Pancreas (tissue), 10 donors: ENCODE data around the gene LIG3. TPM values are rescaled to one million over a fixed set of nuclear protein-coding genes. Genes with fewer than 3 reads are reported as not detected.
"Not testable (repeated sequence)": the region's sequence is repeated elsewhere in the genome, so short reads cannot be mapped to it uniquely, and the experiment has no call there.

Experiments used
- ATAC-seq, 4 donors: fragments of 200-7000 bp; cut with Tn5 transposase; one replicate each; pipeline versions ENCODE4 v1.8.0 to v1.9.1; 2020; ENCODE audit warnings: mild to moderate bottlenecking in 4 of 4, moderate library complexity in 4 of 4
- DNase-seq, 6 donors: peaks; one replicate each; pipeline ENCODE4 v3.0.0-alpha.2; 2020
- FAIRE-seq: peaks from 2 replicates; lab custom pipeline; 2012; peaks lifted over from hg19 to GRCh38; lab: Jason Lieb, UNC
- H3K27ac ChIP-seq, 4 donors: fragments of 200-600 bp; sonication (generic); 1 replicate in 3 of 4; 2 replicates in 1 of 4; pipeline versions ENCODE4 v1.5.0 to v1.8.0; 2020
- H3K27me3 ChIP-seq, 4 donors: fragments of 200-600 bp; one replicate each; pipeline ENCODE4 v1.8.0; 2021
- H3K36me3 ChIP-seq, 3 donors: fragments of 200-600 bp; sonication (generic) in 1 of 3; one replicate each; pipeline versions ENCODE4 v1.5.0 to v1.8.0; 2020 to 2021
- H3K4me1 ChIP-seq, 3 donors: fragments of 200-600 bp; one replicate each; pipeline ENCODE4 v1.8.0; 2021
- H3K4me3 ChIP-seq, 4 donors: fragments of 200-600 bp; sonication (generic) in 2 of 4; one replicate each; pipeline versions ENCODE4 v1.5.0 to v1.8.0; 2020 to 2021
- H3K9me3 ChIP-seq, 4 donors: fragments of 200-600 bp; one replicate each; pipeline ENCODE4 v1.8.0; 2021
- WGBS, 2 donors: extraction: QIAGEN DNeasy Blood & Tissue Kit; methylation state at CpG; one replicate each; pipeline ENCODE4 v1.1.7; 2013; 5-methylcytosine and 5-hydroxymethylcytosine counted together
- intact Hi-C, 3 donors: fragments of 100-400 bp; cut with DNase I; formaldehyde crosslinking; loops; one replicate each; pipeline versions ENCODE4 v1.11.1 to v1.14.2; 2022
- polyA plus RNA-seq, 2 donors: library from polyadenylated mRNA; stranded (reverse); fragments of 200-250 nt; gene quantifications; one replicate each; pipeline ENCODE4 v1.2.3, GENCODE V29; 2013
- total RNA-seq, 6 donors: library from RNA; stranded (reverse); fragmentation: NEBNext Ultra II Directional in 4 of 6; extraction: Animal tissue kit (Norgen Biotek cat#: 25700) in 4 of 6; gene quantifications; one replicate each; pipeline versions ENCODE4 v1.2.1 to v1.2.4, GENCODE V29; 2021 to 2023
- TF ChIP-seq, protein P1 (sequence below), 4 donors: fragments of 200-600 bp; sonication (generic) in 3 of 4; IDR thresholded peaks; one replicate each; pipeline versions ENCODE4 v1.5.0 to v1.8.0; 2021; ENCODE audit warnings: antibody characterized with exemption in 4 of 4
- donor health status: healthy with polysubstance abuse.
- donor health status: DM: no; HTN: no; CAD: no; lungs with moderate emphysema.
- donor health status: DM: no; HTN: no; CAD: no.
- donor health status: control.
- donor health status: control.
- donor health status: Bipolar disorder and iron deficiency.
- donor health status: DM: yes; HTN: yes; CAD: no.
- donor health status: DM: no; HTN: no; CAD: no.
- donor health status: DM: no; HTN: no; CAD: no.
- donor health status: DM: yes; HTN: yes; CAD: no.

LIG3 gene
- total and polyA plus RNA-seq, 8 donors: 6.4 to 22.2 (median 16.9) TPM

DNA sequence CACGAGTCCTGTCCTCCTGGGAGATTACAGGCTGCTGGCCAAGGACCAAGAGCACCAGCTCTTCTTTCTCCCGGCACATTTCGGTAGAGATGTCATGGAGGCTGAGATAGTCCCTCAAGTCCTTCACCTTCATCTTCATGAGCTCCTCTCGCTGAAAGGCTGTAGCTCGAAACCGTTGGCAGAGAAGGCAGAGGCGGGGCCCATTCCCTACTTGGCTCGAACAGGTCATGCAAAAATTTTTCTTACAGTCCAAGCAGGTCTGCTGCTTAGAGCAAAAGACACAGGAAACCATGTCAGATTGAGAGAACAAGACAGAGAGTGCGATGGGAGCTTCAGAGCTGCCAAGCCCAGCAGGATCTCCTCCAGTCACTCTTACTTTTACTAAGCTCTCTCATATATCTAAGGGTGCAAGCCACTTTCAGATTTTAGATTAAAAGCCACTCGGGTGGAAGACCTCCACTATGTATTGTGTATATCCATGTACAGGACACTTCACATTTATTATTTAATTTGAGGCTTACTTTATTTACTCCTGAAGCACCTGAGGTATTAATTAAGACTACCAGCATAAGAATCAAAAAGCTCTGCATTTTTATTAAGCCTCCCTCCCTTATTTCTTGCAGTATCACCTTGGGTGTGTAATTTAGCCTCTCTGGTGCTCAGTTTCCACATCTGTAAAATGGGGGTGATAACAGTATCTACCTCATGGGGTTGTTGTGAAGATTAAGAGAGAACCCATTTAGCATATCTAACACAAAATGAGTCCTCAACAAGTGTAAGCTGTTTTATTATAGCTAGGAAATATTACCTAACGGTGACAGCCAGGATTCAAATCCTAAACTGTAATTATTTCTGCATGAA, 41.4 kb downstream of the LIG3 start:
- peaks cover 0 to 6% (median 0%) of the 10 kb centered on the region in 3 donors for H3K4me1 ChIP-seq
- no peak overlapping the region for H3K4me3 ChIP-seq
- peak overlapping the region in 1 of 4 donors; percentile 55 for H3K27ac ChIP-seq
- H3K27me3 ChIP-seq: no peaks in the 10 kb centered on the region
- ATAC-seq (no peak), FAIRE-seq (no peak), DNase-seq (no peak)
- H3K36me3 ChIP-seq: peaks cover 0 to 9% (median 0%) of the 10 kb centered on the region in 3 donors
- no peaks in the 10 kb centered on the region for H3K9me3 ChIP-seq
- intact Hi-C loops: no loop called here
- WGBS, 2 donors: 84 to 89% methylated on average over 11 of the region's 11 CpGs
- TF ChIP-seq, protein P1, sequence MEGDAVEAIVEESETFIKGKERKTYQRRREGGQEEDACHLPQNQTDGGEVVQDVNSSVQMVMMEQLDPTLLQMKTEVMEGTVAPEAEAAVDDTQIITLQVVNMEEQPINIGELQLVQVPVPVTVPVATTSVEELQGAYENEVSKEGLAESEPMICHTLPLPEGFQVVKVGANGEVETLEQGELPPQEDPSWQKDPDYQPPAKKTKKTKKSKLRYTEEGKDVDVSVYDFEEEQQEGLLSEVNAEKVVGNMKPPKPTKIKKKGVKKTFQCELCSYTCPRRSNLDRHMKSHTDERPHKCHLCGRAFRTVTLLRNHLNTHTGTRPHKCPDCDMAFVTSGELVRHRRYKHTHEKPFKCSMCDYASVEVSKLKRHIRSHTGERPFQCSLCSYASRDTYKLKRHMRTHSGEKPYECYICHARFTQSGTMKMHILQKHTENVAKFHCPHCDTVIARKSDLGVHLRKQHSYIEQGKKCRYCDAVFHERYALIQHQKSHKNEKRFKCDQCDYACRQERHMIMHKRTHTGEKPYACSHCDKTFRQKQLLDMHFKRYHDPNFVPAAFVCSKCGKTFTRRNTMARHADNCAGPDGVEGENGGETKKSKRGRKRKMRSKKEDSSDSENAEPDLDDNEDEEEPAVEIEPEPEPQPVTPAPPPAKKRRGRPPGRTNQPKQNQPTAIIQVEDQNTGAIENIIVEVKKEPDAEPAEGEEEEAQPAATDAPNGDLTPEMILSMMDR (IDR thresholded peaks at IDR 0.05): no peak

DNA sequence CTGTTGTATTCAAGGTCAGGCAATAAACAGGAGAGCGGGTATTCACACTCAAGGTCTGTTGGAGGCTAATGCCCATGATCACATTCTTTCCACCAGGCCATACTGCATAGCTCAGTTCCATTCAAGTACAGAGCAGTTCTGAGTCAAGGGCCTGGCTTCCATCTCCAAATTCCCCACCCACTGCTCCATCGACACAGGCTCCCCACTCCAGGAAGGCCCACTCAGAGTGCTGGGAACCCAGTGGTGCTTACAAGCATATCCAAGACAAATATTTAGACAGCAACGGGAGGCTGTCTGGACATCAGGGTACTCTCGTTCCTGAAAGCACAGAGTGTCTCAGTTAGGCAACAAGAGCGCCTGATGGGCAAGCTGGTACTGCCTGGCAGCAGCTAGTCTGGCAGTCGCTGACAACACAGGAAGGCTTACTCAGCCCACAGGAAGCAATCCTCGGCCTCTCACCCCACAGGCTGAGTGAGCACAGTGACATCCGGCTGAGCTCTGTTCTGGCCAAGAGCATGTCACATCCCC, 42.3 kb downstream of the LIG3 start:
- Histone ChIP-seq H3K27me3 (no peaks in the 10 kb centered on the region), H3K4me3 (no peak overlapping the region), H3K4me1 (peaks cover 0 to 6% (median 0%) of the 10 kb centered on the region in 3 donors), H3K9me3 (no peaks in the 10 kb centered on the region), H3K27ac (peak overlapping the region in 2 of 4 donors; percentile 9 to 55), H3K36me3 (peaks cover 0 to 6% (median 0%) of the 10 kb centered on the region in 3 donors)
- no peak for FAIRE-seq
- intact Hi-C loops: no loop called here
- TF ChIP-seq, protein P1 (IDR thresholded peaks at IDR 0.05): no peak
- WGBS, 2 donors: 48 to 52% methylated on average over 8 of the region's 8 CpGs
- ATAC-seq: peak; percentile 46 to 94 (median 85)
- DNase-seq: peak in 3 of 6 donors; percentile 23 to 29 (median 26)

DNA sequence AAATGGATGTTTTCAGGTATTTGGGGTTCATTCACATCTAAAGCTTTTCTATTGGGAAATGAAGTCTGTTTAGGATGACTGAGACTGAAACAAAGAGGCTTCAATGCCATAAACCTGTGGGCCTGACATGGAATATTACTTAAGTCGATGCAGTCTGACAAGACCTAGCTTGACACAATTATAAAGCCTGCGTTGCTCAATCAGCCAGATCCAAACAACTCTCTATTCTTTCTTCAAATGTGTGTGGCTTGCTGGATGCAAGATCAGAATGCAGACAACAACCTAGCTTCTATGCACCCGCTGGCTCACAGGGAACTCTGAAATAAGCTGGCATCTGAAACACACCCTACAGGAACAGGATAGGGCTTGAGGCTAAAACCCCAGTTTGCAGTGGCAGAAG, 43.2 kb downstream of the LIG3 start:
- WGBS, 2 donors: 87 to 89% methylated on average over 3 of the region's 3 CpGs
- H3K9me3 ChIP-seq: no peaks in the 10 kb centered on the region
- H3K27me3 ChIP-seq: no peaks in the 10 kb centered on the region
- H3K27ac ChIP-seq: peak overlapping the region in 1 of 4 donors; percentile 55
- no peak overlapping the region for H3K4me3 ChIP-seq
- intact Hi-C loops: no loop called here
- no peak for ATAC-seq
- FAIRE-seq: no peak
- H3K36me3 ChIP-seq: peaks cover 0 to 6% (median 0%) of the 10 kb centered on the region in 3 donors
- TF ChIP-seq, protein P1 (IDR thresholded peaks at IDR 0.05): no peak
- no peak for DNase-seq
- peaks cover 0 to 6% (median 0%) of the 10 kb centered on the region in 3 donors for H3K4me1 ChIP-seq

DNA sequence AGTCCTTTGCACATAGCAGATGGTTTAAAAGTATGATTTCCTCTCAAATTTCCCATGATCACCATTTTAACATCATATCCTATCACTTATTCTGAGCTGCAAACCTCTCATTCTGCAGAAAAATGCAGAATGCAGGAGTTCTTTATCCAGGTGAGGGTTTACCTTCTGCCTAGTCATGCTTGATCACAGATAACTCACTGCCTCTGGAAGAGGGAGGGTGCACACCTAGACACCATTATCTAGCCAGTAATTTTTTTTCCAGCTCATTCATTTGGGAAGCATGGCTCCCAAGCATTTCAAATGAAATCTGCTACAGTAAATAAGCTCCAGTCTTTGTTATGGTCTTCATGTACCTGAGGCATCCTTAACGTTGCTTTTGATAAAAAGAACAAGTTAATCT, 45.2 kb downstream of the LIG3 start:
- TF ChIP-seq, protein P1 (IDR thresholded peaks at IDR 0.05): no peak
- Histone ChIP-seq H3K27ac (no peak overlapping the region), H3K9me3 (no peaks in the 10 kb centered on the region), H3K36me3 (no peaks in the 10 kb centered on the region), H3K27me3 (no peaks in the 10 kb centered on the region), H3K4me1 (peaks cover 0 to 6% (median 0%) of the 10 kb centered on the region in 3 donors), H3K4me3 (no peak overlapping the region)
- 38 to 46% methylated on average over 1 of the region's 1 CpG for WGBS, 2 donors
- no peak for DNase-seq
- FAIRE-seq: no peak
- ATAC-seq: no peak
- intact Hi-C loops: no loop called here

DNA sequence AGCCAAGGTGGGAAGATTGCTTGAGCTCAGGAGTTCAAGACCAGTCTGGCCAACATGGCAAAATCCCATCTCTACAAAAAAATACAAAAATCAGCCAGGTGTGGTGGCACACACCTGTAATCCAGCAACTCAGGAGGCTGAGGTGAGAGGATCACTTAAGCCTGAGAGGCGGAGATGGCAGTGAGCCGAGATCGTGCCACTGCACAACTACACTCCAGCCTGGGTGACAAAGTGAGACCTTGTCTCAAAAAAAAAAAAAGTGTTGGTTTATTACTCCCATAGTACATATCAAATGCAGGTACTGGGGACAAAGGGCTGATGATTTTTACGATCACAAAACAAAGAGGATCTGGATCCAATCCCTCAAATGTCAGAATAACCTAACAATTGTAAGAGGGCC, 47.8 kb downstream of the LIG3 start:
- FAIRE-seq, H3K27ac ChIP-seq, H3K27me3 ChIP-seq, H3K36me3 ChIP-seq, intact Hi-C loops, DNase-seq, ATAC-seq, H3K9me3 ChIP-seq, H3K4me3 ChIP-seq, H3K4me1 ChIP-seq: not testable (repeated sequence)
- WGBS, 2 donors: 96 to 98% methylated on average over 4 of the region's 4 CpGs
